ENCODE results near the gene SH2D7. TPM values are rescaled to one million over a fixed set of nuclear protein-coding genes. Genes with fewer than 3 reads are reported as not detected.

Gene SH2D7
- total and polyA plus RNA-seq, 12 donors: not detected

GRCh38 chr15:78090422-78091063 lies 1.8 kb upstream of the SH2D7 start:
- intact Hi-C loops (cut with DNase I): loop anchor here in 2 of 10 donors (5.0 kb wide), 2 partner anchors 38 to 88 kb away; no protein-coding TSS in a partner anchor

DNA sequence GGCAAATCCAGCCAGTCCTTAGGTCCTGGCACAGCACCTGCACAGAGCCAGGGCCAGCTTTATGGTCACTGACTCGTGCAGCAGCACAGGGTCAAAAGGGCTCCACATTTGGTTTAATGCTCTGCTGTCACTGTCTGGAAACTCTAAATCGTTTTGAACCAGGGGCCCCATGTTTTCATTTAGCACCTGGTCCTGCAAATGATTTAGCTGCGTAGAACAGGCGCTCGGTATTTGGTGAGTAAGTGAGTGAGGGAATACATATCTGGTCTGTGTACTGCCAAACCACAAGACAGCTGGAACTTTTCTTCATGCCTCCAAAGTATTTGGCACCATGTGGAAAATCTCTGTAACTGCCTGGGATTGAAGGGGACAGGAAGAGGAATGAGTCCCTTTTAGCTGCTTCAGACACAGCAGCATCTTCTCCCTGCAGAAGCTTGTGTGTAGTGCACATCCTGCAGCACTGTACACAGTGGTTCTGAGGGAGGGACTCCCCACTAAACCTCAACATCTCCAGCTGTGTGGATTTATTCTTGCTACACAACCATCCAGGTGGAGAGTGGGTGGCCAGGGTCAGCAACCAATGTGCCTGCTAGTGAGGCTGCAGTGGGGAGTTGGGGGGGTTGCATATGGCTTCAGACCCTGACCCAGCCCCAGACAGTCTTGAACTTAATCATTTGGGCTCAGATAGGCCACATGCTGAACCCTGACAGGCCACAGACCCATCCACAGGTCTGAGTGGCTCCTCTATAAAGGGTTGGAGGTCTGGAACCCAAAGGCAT lies 1.1 kb downstream of the SH2D7 start:
- Histone ChIP-seq H3K4me1 (peaks cover 10 to 29% (median 23%) of the 10 kb centered on the region in 9 donors), H3K36me3 (no peaks in the 10 kb centered on the region), H3K4me3 (no peak overlapping the region), H3K9me3 (no peaks in the 10 kb centered on the region), H3K27ac (peak overlapping the region in 3 of 10 donors; percentile 18 to 58 (median 30)), H3K27me3 (no peaks in the 10 kb centered on the region)
- DNase-seq: no peak
- WGBS, 2 donors: 36 to 39% methylated on average over 5 of the region's 5 CpGs
- peak; percentile 46 to 88 (median 82) for ATAC-seq
- intact Hi-C loops (cut with DNase I): loop anchor here in 2 of 10 donors (5.0 kb wide), 2 partner anchors 41 to 91 kb away; no protein-coding TSS in a partner anchor
- TF ChIP-seq, protein P1, sequence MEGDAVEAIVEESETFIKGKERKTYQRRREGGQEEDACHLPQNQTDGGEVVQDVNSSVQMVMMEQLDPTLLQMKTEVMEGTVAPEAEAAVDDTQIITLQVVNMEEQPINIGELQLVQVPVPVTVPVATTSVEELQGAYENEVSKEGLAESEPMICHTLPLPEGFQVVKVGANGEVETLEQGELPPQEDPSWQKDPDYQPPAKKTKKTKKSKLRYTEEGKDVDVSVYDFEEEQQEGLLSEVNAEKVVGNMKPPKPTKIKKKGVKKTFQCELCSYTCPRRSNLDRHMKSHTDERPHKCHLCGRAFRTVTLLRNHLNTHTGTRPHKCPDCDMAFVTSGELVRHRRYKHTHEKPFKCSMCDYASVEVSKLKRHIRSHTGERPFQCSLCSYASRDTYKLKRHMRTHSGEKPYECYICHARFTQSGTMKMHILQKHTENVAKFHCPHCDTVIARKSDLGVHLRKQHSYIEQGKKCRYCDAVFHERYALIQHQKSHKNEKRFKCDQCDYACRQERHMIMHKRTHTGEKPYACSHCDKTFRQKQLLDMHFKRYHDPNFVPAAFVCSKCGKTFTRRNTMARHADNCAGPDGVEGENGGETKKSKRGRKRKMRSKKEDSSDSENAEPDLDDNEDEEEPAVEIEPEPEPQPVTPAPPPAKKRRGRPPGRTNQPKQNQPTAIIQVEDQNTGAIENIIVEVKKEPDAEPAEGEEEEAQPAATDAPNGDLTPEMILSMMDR (IDR thresholded peaks at IDR 0.05): no peak

More at GRCh38 chr15:78090422-78091063, 1.8 kb upstream of the SH2D7 start:
- peaks cover 10 to 33% (median 25%) of the 10 kb centered on the region in 9 donors for H3K4me1 ChIP-seq
- no peaks in the 10 kb centered on the region for H3K27me3 ChIP-seq
- no peak for ATAC-seq
- WGBS, 2 donors: 93 to 95% methylated on average over 3 of the region's 3 CpGs
- H3K9me3 ChIP-seq: no peaks in the 10 kb centered on the region
- TF ChIP-seq, protein P1 (IDR thresholded peaks at IDR 0.05): no peak
- no peaks in the 10 kb centered on the region for H3K36me3 ChIP-seq
- H3K27ac ChIP-seq: no peak overlapping the region
- no peak overlapping the region for H3K4me3 ChIP-seq
- no peak for DNase-seq

DNA sequence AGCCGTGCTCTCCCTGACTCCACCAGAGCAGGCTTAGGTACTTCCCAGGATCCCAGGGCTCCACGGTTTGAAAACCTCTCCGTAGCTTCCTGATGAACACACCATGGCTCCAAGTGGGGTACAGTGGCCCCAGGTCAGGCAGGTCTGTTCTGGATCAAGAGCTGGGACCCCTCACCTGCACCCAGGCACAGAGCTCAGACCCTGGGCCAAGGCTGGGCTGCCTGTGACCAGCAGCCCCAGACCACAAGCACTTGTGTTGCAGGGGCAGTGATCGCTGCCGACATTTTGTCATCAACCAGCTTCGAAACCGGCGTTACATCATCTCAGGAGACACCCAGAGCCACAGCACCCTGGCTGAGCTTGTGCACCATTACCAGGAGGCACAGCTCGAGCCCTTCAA lies 5.3 kb downstream of the SH2D7 start:
- no peak for ATAC-seq
- Histone ChIP-seq H3K9me3 (no peaks in the 10 kb centered on the region), H3K36me3 (no peaks in the 10 kb centered on the region), H3K27ac (no peak overlapping the region), H3K27me3 (no peaks in the 10 kb centered on the region), H3K4me3 (no peak overlapping the region), H3K4me1 (peaks cover 5 to 17% (median 14%) of the 10 kb centered on the region in 9 donors)
- WGBS, 2 donors: 94% methylated on average over 9 of the region's 9 CpGs
- TF ChIP-seq, protein P1 (IDR thresholded peaks at IDR 0.05): no peak
- DNase-seq: no peak
- intact Hi-C loops (cut with DNase I): no loop called here

GRCh38 chr15:78098131-78098755 lies 5.9 kb downstream of the SH2D7 start:
- TF ChIP-seq, protein P1 (IDR thresholded peaks at IDR 0.05): no peak
- intact Hi-C loops (cut with DNase I): no loop called here
- DNase-seq (no peak), ATAC-seq (no peak)
- Histone ChIP-seq H3K9me3 (no peaks in the 10 kb centered on the region), H3K4me1 (peaks cover under 1 to 17% (median 8%) of the 10 kb centered on the region in 9 donors), H3K4me3 (no peak overlapping the region), H3K27me3 (no peaks in the 10 kb centered on the region), H3K36me3 (no peaks in the 10 kb centered on the region), H3K27ac (no peak overlapping the region)
- whole genome bisulfite sequencing, 2 donors: 92 to 98% methylated on average over 11 of the region's 11 CpGs

Measured in heart right ventricle (tissue), 16 donors.